ENCODE results near the gene PRDM16. TPM values are rescaled to one million over a fixed set of nuclear protein-coding genes. Genes with fewer than 3 reads are reported as not detected.

Gene PRDM16
- polyA plus RNA-seq, 1 donor from 2014 or later: 0.21 TPM

DNA sequence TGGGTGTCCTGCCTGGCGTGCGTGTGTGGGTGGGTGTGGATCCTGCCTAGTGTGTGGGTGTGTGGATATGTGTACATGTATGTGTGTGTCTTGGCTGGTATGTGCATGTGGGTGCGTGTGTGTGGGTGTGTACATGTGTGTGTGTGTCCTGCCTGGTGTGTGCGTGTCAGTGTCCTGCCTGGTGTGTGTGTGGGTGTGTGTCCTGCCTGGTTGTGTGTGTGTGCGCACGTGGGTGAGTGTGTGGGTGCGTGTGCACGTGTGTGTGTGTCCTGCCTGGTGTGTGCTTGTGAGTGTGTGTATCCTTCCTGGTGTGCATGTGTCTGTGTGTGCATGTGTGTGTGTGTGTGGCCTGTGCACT, 60.1 kb downstream of the PRDM16 start:
- H3K27me3 ChIP-seq (ENCODE audit: insufficient read depth, low read depth, low read length): no peaks in the 10 kb centered on the region
- H3F3A ChIP-seq (ENCODE audit: insufficient read depth, low read length, poor library complexity, severe bottlenecking): no peaks in the 10 kb centered on the region
- no peak overlapping the region for H3K4me3 ChIP-seq (ENCODE audit: low read length)
- no peaks in the 10 kb centered on the region for H3K9me2 ChIP-seq (ENCODE audit: insufficient read depth, low read length)
- no peaks in the 10 kb centered on the region for H3K36me3 ChIP-seq (ENCODE audit: insufficient read depth, low read length)
- H3K27ac ChIP-seq (ENCODE audit: low read length): no peak overlapping the region
- no peaks in the 10 kb centered on the region for H4K20me1 ChIP-seq (ENCODE audit: insufficient read depth)
- no peak overlapping the region for H2AFZ ChIP-seq (ENCODE audit: low read depth, low read length)
- no peak overlapping the region for H3K9ac ChIP-seq (ENCODE audit: low read length)
- H3K79me2 ChIP-seq (replicated peaks; ENCODE audit: insufficient read depth, low read length): peaks cover 39% of the 10 kb centered on the region
- H3K4me2 ChIP-seq (ENCODE audit: low read length): no peak overlapping the region
- TF ChIP-seq SMC3 (conservative IDR thresholded peaks at IDR 0.05; ENCODE audit: poor library complexity) (no peak), EZH2 (IDR thresholded peaks at IDR 0.05; ENCODE audit: borderline replicate concordance, insufficient read depth, low read length, poor library complexity, severe bottlenecking) (no peak), TAF1 (IDR thresholded peaks at IDR 0.05; ENCODE audit: low read depth) (no peak), RAD21 (conservative IDR thresholded peaks at IDR 0.05) (no peak), EP300 (conservative IDR thresholded peaks at IDR 0.05; ENCODE audit: poor library complexity, severe bottlenecking) (no peak), POLR2AphosphoS5 (IDR thresholded peaks at IDR 0.05) (no peak), MXI1 (conservative IDR thresholded peaks at IDR 0.05; ENCODE audit: poor library complexity, severe bottlenecking) (no peak), CTCF (IDR thresholded peaks at IDR 0.05; ENCODE audit: poor library complexity, severe bottlenecking) (no peak)
- TF ChIP-seq, protein P1, sequence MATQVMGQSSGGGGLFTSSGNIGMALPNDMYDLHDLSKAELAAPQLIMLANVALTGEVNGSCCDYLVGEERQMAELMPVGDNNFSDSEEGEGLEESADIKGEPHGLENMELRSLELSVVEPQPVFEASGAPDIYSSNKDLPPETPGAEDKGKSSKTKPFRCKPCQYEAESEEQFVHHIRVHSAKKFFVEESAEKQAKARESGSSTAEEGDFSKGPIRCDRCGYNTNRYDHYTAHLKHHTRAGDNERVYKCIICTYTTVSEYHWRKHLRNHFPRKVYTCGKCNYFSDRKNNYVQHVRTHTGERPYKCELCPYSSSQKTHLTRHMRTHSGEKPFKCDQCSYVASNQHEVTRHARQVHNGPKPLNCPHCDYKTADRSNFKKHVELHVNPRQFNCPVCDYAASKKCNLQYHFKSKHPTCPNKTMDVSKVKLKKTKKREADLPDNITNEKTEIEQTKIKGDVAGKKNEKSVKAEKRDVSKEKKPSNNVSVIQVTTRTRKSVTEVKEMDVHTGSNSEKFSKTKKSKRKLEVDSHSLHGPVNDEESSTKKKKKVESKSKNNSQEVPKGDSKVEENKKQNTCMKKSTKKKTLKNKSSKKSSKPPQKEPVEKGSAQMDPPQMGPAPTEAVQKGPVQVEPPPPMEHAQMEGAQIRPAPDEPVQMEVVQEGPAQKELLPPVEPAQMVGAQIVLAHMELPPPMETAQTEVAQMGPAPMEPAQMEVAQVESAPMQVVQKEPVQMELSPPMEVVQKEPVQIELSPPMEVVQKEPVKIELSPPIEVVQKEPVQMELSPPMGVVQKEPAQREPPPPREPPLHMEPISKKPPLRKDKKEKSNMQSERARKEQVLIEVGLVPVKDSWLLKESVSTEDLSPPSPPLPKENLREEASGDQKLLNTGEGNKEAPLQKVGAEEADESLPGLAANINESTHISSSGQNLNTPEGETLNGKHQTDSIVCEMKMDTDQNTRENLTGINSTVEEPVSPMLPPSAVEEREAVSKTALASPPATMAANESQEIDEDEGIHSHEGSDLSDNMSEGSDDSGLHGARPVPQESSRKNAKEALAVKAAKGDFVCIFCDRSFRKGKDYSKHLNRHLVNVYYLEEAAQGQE (IDR thresholded peaks at IDR 0.05; ENCODE audit: borderline replicate concordance): no peak
- H3K9me3 ChIP-seq (ENCODE audit: low read length): no peaks in the 10 kb centered on the region

DNA sequence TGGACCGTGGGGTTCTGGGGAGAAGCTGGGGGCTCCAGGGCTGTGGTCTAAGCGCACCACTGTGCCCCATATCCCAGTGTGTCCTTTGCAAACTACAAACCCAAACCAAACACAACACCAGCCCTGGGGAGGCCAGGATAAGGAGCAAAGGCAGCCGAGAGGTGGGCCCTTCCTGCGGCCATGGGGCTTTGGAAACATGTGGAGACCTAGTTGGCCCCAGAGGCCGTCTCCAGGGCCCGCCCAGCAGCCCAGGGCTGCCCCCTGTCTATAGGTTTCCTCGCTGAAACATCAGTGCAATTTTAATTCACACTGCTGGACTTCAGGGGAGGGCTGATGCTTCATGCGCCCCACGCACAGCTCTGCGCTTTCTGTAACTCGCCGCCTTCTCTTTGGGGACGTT, 61.3 kb downstream of the PRDM16 start:
- Histone ChIP-seq H3K4me2 (ENCODE audit: low read length) (no peak overlapping the region), H4K20me1 (ENCODE audit: insufficient read depth) (no peaks in the 10 kb centered on the region), H2AFZ (ENCODE audit: low read depth, low read length) (no peak overlapping the region), H3K79me2 (replicated peaks; ENCODE audit: insufficient read depth, low read length) (peaks cover 41% of the 10 kb centered on the region), H3K9ac (ENCODE audit: low read length) (no peak overlapping the region), H3K9me2 (ENCODE audit: insufficient read depth, low read length) (no peaks in the 10 kb centered on the region), H3K9me3 (ENCODE audit: low read length) (no peaks in the 10 kb centered on the region), H3K4me3 (ENCODE audit: low read length) (no peak overlapping the region), H3K36me3 (ENCODE audit: insufficient read depth, low read length) (no peaks in the 10 kb centered on the region), H3K27me3 (ENCODE audit: insufficient read depth, low read depth, low read length) (no peaks in the 10 kb centered on the region), H3K27ac (ENCODE audit: low read length) (no peak overlapping the region), H3F3A (ENCODE audit: insufficient read depth, low read length, poor library complexity, severe bottlenecking) (no peaks in the 10 kb centered on the region)
- TF ChIP-seq, protein P1 (IDR thresholded peaks at IDR 0.05; ENCODE audit: borderline replicate concordance): no peak
- TF ChIP-seq MXI1 (conservative IDR thresholded peaks at IDR 0.05; ENCODE audit: poor library complexity, severe bottlenecking) (no peak), RAD21 (conservative IDR thresholded peaks at IDR 0.05) (no peak), EP300 (conservative IDR thresholded peaks at IDR 0.05; ENCODE audit: poor library complexity, severe bottlenecking) (no peak), POLR2AphosphoS5 (IDR thresholded peaks at IDR 0.05) (no peak), EZH2 (IDR thresholded peaks at IDR 0.05; ENCODE audit: borderline replicate concordance, insufficient read depth, low read length, poor library complexity, severe bottlenecking) (no peak), TAF1 (IDR thresholded peaks at IDR 0.05; ENCODE audit: low read depth) (no peak), SMC3 (conservative IDR thresholded peaks at IDR 0.05; ENCODE audit: poor library complexity) (no peak), CTCF (IDR thresholded peaks at IDR 0.05; ENCODE audit: poor library complexity, severe bottlenecking) (no peak)

Measured in neural cell (in vitro differentiated cells).